Ovary (tissue), 9 donors: ENCODE results near the gene FER. TPM values are rescaled to one million over a fixed set of nuclear protein-coding genes. Genes with fewer than 3 reads are reported as not detected.

Experiments
- DNase-seq, 5 donors: peaks; one replicate each; pipeline ENCODE4 v3.0.0-alpha.2; 2019 to 2020
- H3K27ac ChIP-seq, 2 donors: fragments of 200-600 bp; one replicate each; pipeline versions ENCODE4 v1.5.1 to v1.8.0; 2019 to 2022
- H3K27me3 ChIP-seq: fragments of 200-600 bp; one replicate; pipeline ENCODE4 v1.8.0; 2022
- H3K36me3 ChIP-seq: fragments of 200-600 bp; sonication (generic); one replicate; pipeline ENCODE4 v1.5.1; 2019
- H3K4me1 ChIP-seq: one replicate; pipeline ENCODE4 v1.8.1; 2013; ENCODE audit warnings: mild to moderate bottlenecking, moderate library complexity; ENCODE audit not compliant: insufficient read depth
- H3K4me3 ChIP-seq: fragments of 200-600 bp; sonication (generic); one replicate; pipeline ENCODE4 v1.5.1; 2017
- H3K9me3 ChIP-seq, 2 donors: fragments of 200-600 bp in 1 of 2; sonication (generic) in 1 of 2; one replicate each; pipeline versions ENCODE4 v1.5.1 to v1.8.1; 2013 to 2019; ENCODE audit warnings: mild to moderate bottlenecking in 1 of 2, moderate library complexity in 1 of 2
- CTCF ChIP-seq, 3 donors: fragments of 450-650 bp in 2 of 3; fragments of 200-600 bp in 1 of 3; IDR thresholded peaks; one replicate each; pipeline versions ENCODE4 v1.5.1 to v1.8.0; 2016 to 2022; ENCODE audit warnings: antibody characterized with exemption in 3 of 3, mild to moderate bottlenecking in 1 of 3
- EP300 ChIP-seq: sonication (generic); formaldehyde crosslinking; IDR thresholded peaks from one replicate; pipeline ENCODE4 v1.6.1; 2017; ENCODE audit warnings: antibody characterized with exemption
- POLR2A ChIP-seq: fragments of 450-650 bp; IDR thresholded peaks from one replicate; pipeline ENCODE4 v1.6.1; 2017; ENCODE audit warnings: antibody characterized with exemption, mild to moderate bottlenecking, moderate library complexity
- WGBS, 3 donors: extraction: QIAGEN DNeasy Blood & Tissue Kit in 1 of 3; methylation state at CpG; one replicate each; pipeline versions ENCODE4 v1.1.5 to v1.1.7; 2013 to 2017; 5-methylcytosine and 5-hydroxymethylcytosine counted together
- intact Hi-C, 4 donors: fragments of 100-400 bp; cut with DNase I; formaldehyde crosslinking; loops; one replicate each; pipeline versions ENCODE4 v1.11.0 to v1.15.1; 2022 to 2023
- polyA plus RNA-seq, 2 donors: library from polyadenylated mRNA; stranded (reverse); fragments of 200-250 nt in 1 of 2; fragments of 350-450 nt in 1 of 2; fragmentation: Illumina TruSeq in 1 of 2; extraction: RNeasy Lipid Tissue Mini Kit (QIAGEN cat#74804) in 1 of 2; gene quantifications; one replicate each; pipeline ENCODE4 v1.2.3, GENCODE V29; 2013 to 2014
- total RNA-seq, 7 donors: library from RNA; depleted of rRNA in 2 of 7; stranded (reverse); fragments of >200 nt in 2 of 7; fragmentation: NEBNext Ultra II Directional in 3 of 7; extraction: Animal tissue kit (Norgen Biotek cat#: 25700) in 3 of 7; gene quantifications; one replicate each; pipeline versions ENCODE4 v1.1.0 to v1.2.4, GENCODE V29; 2016 to 2023
- donor health status: DM: no; HTN: no; CAD: no; lungs with moderate emphysema.
- donor health status: DM: no; HTN: no; CAD: no.
- donor health status: Bipolar disorder and iron deficiency.
- donor health status: DM: yes; HTN: yes; CAD: no.
- donor health status: DM: no; HTN: no; CAD: no.
- donor health status: DM: yes; HTN: yes; CAD: no.

FER gene
- total and polyA plus RNA-seq, 9 donors = 3.0 to 36.0 (median 28.0) TPM

GRCh38 chr5:109141222-109142200 is 393.8 kb downstream of the FER start:
- no peak for DNase-seq
- intact Hi-C loops = no loop called here
- TF ChIP-seq EP300 (no peak), POLR2A (no peak), CTCF (IDR thresholded peaks at IDR 0.05) (no peak)

GRCh38 chr5:109143031-109143430 is 395.3 kb downstream of the FER start:
- Histone ChIP-seq H3K27me3 (no peaks in the 10 kb centered on the region), H3K36me3 (no peaks in the 10 kb centered on the region), H3K4me1 (peaks cover 3% of the 10 kb centered on the region), H3K27ac (no peak overlapping the region), H3K4me3 (no peak overlapping the region), H3K9me3 (no peaks in the 10 kb centered on the region)
- no peak for DNase-seq
- intact Hi-C loops = no loop called here
- TF ChIP-seq POLR2A (no peak), EP300 (no peak), CTCF (IDR thresholded peaks at IDR 0.05) (no peak)

More at GRCh38 chr5:109141222-109142200, 393.8 kb downstream of the FER start:
- H3K36me3 ChIP-seq = no peaks in the 10 kb centered on the region
- no peak overlapping the region for H3K4me3 ChIP-seq
- WGBS, 3 donors = 87 to 91% (median 90%) methylated on average over 4 of the region's 4 CpGs
- H3K9me3 ChIP-seq = no peaks in the 10 kb centered on the region
- H3K4me1 ChIP-seq = peaks cover 3% of the 10 kb centered on the region
- no peak overlapping the region for H3K27ac ChIP-seq
- no peaks in the 10 kb centered on the region for H3K27me3 ChIP-seq

- H3K9me3 ChIP-seq = no peaks in the 10 kb centered on the region
- 95 to 98% (median 96%) methylated on average over 1 of the region's 1 CpG for WGBS, 3 donors
- no peak for DNase-seq
- no peaks in the 10 kb centered on the region for H3K27me3 ChIP-seq
- H3K36me3 ChIP-seq = no peaks in the 10 kb centered on the region
- TF ChIP-seq CTCF (IDR thresholded peaks at IDR 0.05) (no peak), EP300 (no peak), POLR2A (no peak)
- no peak overlapping the region for H3K4me3 ChIP-seq
- no peak overlapping the region for H3K27ac ChIP-seq
- intact Hi-C loops = no loop called here
- H3K4me1 ChIP-seq = peaks cover 3% of the 10 kb centered on the region
Measured at GRCh38 chr5:109145139-109145538, 397.4 kb downstream of the FER start.

- Histone ChIP-seq H3K27me3 (no peaks in the 10 kb centered on the region), H3K27ac (no peak overlapping the region), H3K36me3 (no peaks in the 10 kb centered on the region), H3K4me3 (no peak overlapping the region), H3K9me3 (no peaks in the 10 kb centered on the region), H3K4me1 (peaks cover 3% of the 10 kb centered on the region)
- no peak for TF ChIP-seq EP300
- no peak for TF ChIP-seq POLR2A
- no peak for TF ChIP-seq CTCF (IDR thresholded peaks at IDR 0.05)
- intact Hi-C loops = no loop called here
- DNase-seq = no peak
- 86 to 90% (median 89%) methylated on average over 3 of the region's 3 CpGs for WGBS, 3 donors
Measured at GRCh38 chr5:109146591-109146990, 398.9 kb downstream of the FER start.
